GM18858 (cell line): Measurements from ENCODE around the gene DIS3L2.
"Not testable (repeated sequence)": the region's sequence is repeated elsewhere in the genome, so short reads cannot be mapped to it uniquely, and the experiment has no call there.

Experiments used
- ATAC-seq: cut with Tn5 transposase; IDR thresholded peaks from one replicate; pipeline ENCODE4 v1.9.1; 2021; ENCODE audit not compliant: unreplicated experiment

The DIS3L2 gene

DNA sequence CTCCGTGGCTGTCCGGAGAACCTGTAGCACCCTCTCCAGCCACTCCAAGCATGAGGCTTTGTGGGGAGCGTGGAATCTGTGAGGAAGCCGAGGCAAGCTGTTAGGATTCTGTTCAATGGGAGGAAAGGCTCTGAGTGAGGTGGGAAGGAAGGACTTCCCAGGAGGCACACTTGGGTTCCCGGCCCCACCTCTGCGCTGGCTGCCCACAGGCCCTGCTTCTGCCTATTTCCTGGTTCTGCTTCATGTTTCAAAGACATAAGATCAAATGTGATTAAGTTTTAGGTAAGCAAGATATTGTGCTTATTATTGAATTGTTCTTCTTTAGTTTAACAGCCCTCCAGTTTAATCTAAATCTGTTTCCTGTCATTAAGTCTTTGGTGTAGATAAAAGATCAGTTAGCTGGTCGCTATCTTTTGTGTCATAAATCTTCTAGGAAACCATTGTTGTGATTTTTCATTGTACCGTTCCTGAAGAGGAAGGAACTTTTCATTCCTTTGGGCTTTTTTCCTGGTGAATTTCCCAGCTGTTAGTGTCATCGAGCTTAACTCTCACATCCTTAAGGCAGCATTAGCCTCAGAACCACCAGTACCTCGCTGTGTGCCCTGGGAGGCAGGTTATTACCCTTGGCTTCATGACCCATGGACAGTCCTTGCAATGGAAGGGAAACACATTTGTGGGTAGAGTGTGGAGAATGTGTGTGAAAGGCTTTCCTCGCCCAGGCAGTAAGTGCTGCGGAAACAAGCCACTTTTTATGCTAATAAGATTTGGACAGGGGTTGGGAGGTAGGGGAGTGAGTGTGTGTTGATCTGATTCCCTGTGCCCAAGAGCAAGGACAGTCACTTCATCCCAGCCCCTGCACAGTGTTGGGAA is 355.2 kb downstream of the DIS3L2 start:
- no peak for ATAC-seq

GRCh38 chr2:232318169-232318855 is 356.8 kb downstream of the DIS3L2 start:
- no peak for ATAC-seq

- ATAC-seq = no peak
Measured at GRCh38 chr2:232319067-232319802, 357.7 kb downstream of the DIS3L2 start.

GRCh38 chr2:232319803-232320442 is 358.4 kb downstream of the DIS3L2 start:
- no peak for ATAC-seq

GRCh38 chr2:232320443-232320803 is 358.9 kb downstream of the DIS3L2 start:
- no peak for ATAC-seq

- no peak for ATAC-seq
Measured at GRCh38 chr2:232321156-232321816, 359.8 kb downstream of the DIS3L2 start.

DNA sequence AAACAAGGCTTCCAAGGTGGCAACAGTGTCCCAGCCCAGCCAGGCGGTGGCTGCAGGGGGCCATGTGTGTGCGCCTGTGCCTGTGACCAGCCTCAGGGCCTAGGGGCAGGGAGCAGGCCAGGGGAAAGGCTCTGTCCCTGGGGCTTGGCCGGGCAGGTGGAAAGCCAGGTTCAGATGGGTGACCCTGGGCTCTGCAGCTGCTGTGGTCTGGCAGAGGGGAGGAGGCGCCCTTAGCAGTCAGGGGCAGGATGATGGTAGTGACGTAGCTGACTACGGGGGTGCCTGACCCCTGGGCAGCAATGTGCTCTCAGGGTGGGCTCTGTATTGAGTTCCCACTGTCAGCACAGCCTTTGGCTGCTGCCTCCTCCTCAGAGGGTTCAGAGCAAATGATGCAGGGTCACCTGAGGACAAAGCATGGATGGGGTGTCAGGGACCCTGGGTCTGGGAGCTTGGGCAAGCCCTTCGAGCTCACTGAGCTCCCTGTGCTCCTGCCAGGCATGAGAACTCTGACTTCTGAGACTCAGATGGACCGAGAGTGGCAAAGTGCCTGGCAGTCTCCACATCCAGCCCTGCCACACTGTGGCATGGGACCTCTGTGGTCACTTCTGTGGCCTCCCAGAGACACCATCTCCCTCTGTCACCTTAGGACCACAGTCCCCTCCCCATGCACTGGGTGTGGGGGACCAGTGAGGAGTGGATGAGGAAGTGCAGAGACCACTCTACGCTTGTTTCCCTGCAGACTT is 360.5 kb downstream of the DIS3L2 start:
- no peak for ATAC-seq

GRCh38 chr2:232322560-232323327 is 361.2 kb downstream of the DIS3L2 start:
- no peak for ATAC-seq

DNA sequence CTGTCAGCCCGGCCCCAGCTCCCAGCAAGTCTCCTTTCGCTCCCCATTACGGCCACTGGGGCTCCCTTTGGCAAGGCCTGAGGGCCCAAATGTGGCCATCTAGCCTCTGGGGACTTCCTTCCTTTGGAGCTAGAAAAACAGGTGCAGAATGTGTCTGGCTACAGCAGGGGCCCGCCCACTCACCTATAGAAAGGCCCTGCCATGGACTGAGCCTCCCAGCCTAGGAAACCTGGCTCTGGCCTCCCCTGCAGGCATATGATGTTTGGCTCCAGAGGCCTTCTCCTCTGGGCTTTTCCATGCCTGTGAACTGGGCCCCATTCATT is 361.8 kb downstream of the DIS3L2 start:
- no peak for ATAC-seq

DNA sequence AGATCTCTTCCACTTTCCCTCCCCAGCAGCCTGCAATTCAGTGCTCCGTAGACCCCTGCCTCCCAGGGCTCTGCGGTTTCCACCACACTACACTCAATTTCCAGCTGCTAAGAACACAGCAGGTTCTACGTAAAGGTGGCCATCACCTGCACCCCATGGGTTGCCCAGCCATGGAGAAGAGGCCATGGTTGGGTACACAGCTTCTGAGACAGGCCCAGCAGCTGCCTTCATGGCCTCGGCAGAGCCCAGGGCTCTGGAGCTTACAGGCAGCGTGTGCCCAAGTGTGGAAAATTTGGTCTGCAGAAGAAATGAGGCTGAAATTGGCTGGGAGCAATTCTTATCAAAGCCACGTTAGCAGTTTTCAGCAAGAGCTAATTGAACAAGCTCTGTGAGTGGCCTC is 362.5 kb downstream of the DIS3L2 start:
- ATAC-seq = not testable (repeated sequence)

GRCh38 chr2:232324778-232325177 is 363.3 kb downstream of the DIS3L2 start:
- ATAC-seq = no peak

- no peak for ATAC-seq
Measured at GRCh38 chr2:232325324-232326273, 364.1 kb downstream of the DIS3L2 start.

- ATAC-seq = not testable (repeated sequence)
Measured at GRCh38 chr2:232326274-232327104, 365.0 kb downstream of the DIS3L2 start.

GRCh38 chr2:232327105-232328031 is 365.9 kb downstream of the DIS3L2 start:
- no peak for ATAC-seq

GRCh38 chr2:232328032-232328422 is 366.5 kb downstream of the DIS3L2 start:
- ATAC-seq = no peak
